VCaP (cell line): Measurements from ENCODE around the gene SLC2A1.

ENCODE experiments used
- H3K27ac ChIP-seq: fragments of 450-650 bp; 2 replicates; pipeline ENCODE4 v1.5.1; 2017
- CTCF ChIP-seq: fragments of 450-650 bp; conservative IDR thresholded peaks from 2 replicates; pipeline ENCODE4 v1.5.1; 2017; ENCODE audit warnings: mild to moderate bottlenecking, moderate library complexity

Gene SLC2A1

GRCh38 chr1:42971841-42972291 lies 13.2 kb upstream of the SLC2A1 start:
- TF ChIP-seq CTCF: no peak
- H3K27ac ChIP-seq: no peak overlapping the region

GRCh38 chr1:42970143-42970542 lies 11.5 kb upstream of the SLC2A1 start:
- H3K27ac ChIP-seq: no peak overlapping the region
- no peak for TF ChIP-seq CTCF

GRCh38 chr1:42968654-42969053 lies 10.0 kb upstream of the SLC2A1 start:
- no peak for TF ChIP-seq CTCF
- no peak overlapping the region for H3K27ac ChIP-seq

GRCh38 chr1:42966688-42967612 lies 8.3 kb upstream of the SLC2A1 start:
- TF ChIP-seq CTCF: no peak
- H3K27ac ChIP-seq: no peak overlapping the region

GRCh38 chr1:42965378-42965777 lies 6.7 kb upstream of the SLC2A1 start:
- H3K27ac ChIP-seq: peak overlapping the region; percentile 33; the same call in 1 of the 2 replicates
- no peak for TF ChIP-seq CTCF

GRCh38 chr1:42964044-42964812 lies 5.6 kb upstream of the SLC2A1 start:
- no peak for TF ChIP-seq CTCF
- H3K27ac ChIP-seq: no peak overlapping the region; the same call in 1 of the 2 replicates

- no peak overlapping the region for H3K27ac ChIP-seq
- no peak for TF ChIP-seq CTCF
These were observed 4.8 kb upstream of the SLC2A1 start for GRCh38 chr1:42963378-42964043.
